H1 (cell line): Measurements from ENCODE around the gene TDRD5. TPM values are rescaled to one million over a fixed set of nuclear protein-coding genes. Genes with fewer than 3 reads are reported as not detected.
A peak's percentile ranks its signal among the peaks of the same experiment; 100 is the strongest.

ENCODE experiments used
- EZH2 ChIP-seq: fragments of 200-600 bp; sonication (generic); IDR thresholded peaks from 2 replicates; pipeline ENCODE4 v1.7.1; 2012; ENCODE audit warnings: low read depth, mild to moderate bottlenecking, moderate library complexity, low read length, inconsistent platforms; ENCODE audit not compliant: severe bottlenecking
- GABPA ChIP-seq: IDR thresholded peaks from 2 replicates; pipeline ENCODE4 v1.6.1; 2011; ENCODE audit warnings: mild to moderate bottlenecking, low read length, moderate library complexity, borderline replicate concordance; ENCODE audit not compliant: insufficient read depth
- RAD21 ChIP-seq, 2 experiments: IDR thresholded peaks in 1 of 2; conservative IDR thresholded peaks in 1 of 2; 2 replicates each; pipeline ENCODE4 v1.6.1; 2011; ENCODE audit warnings: low read depth in 2 of 2, low read length in 2 of 2, improper control_type of control experiment in 1 of 2, inconsistent platforms in 1 of 2, mild to moderate bottlenecking in 1 of 2, moderate library complexity in 1 of 2
- SUZ12 ChIP-seq: fragments of 200-600 bp; sonication (generic); IDR thresholded peaks from 2 replicates; pipeline ENCODE4 v1.6.1; 2012; ENCODE audit warnings: mild to moderate bottlenecking, inconsistent platforms, low read length, moderate library complexity, mixed read lengths
- polyA plus RNA-seq, 7 experiments: library from polyadenylated mRNA; depleted of rRNA in 3 of 7; stranded (reverse) in 5 of 7; unstranded in 2 of 7; fragments of >200 nt in 5 of 7; fragments of 200-250 nt in 2 of 7; gene quantifications; 1 replicate in 5 of 7; 2 replicates in 1 of 7; 4 replicates in 1 of 7; pipeline versions ENCODE4 v1.2.1 to v1.2.3, GENCODE V29; 2011 to 2013; ENCODE audit warnings: missing spikeins in 2 of 7, mixed read lengths in 2 of 7
- total RNA-seq: library from RNA; stranded (reverse); fragmentation: NEBNext Ultra II Directional; extraction: Animal tissue kit (Norgen Biotek cat#: 25700); gene quantifications from 2 replicates; pipeline ENCODE4 v1.2.1, GENCODE V29; 2021
- TF ChIP-seq, protein P1 (sequence below), 3 experiments: IDR thresholded peaks; 1 replicate in 2 of 3; 2 replicates in 1 of 3; pipeline versions ENCODE4 v1.5.1 to v1.6.1; 2011; ENCODE audit warnings: low read length in 3 of 3, mild to moderate bottlenecking in 3 of 3, inconsistent platforms in 2 of 3, low read depth in 1 of 3, moderate library complexity in 1 of 3; ENCODE audit not compliant: insufficient read depth in 1 of 3; ENCODE audit errors: control extremely low read depth in 1 of 3
- TF ChIP-seq, protein P2 (sequence below): IDR thresholded peaks from 2 replicates; pipeline ENCODE4 v1.6.1; 2012; ENCODE audit warnings: inconsistent platforms

Gene TDRD5
- total and polyA plus RNA-seq, 2 of the 8 experiments (the other 6 are each of a cell fraction or from before 2014, with no cell fraction given) = 0.53 to 1.4 TPM

DNA sequence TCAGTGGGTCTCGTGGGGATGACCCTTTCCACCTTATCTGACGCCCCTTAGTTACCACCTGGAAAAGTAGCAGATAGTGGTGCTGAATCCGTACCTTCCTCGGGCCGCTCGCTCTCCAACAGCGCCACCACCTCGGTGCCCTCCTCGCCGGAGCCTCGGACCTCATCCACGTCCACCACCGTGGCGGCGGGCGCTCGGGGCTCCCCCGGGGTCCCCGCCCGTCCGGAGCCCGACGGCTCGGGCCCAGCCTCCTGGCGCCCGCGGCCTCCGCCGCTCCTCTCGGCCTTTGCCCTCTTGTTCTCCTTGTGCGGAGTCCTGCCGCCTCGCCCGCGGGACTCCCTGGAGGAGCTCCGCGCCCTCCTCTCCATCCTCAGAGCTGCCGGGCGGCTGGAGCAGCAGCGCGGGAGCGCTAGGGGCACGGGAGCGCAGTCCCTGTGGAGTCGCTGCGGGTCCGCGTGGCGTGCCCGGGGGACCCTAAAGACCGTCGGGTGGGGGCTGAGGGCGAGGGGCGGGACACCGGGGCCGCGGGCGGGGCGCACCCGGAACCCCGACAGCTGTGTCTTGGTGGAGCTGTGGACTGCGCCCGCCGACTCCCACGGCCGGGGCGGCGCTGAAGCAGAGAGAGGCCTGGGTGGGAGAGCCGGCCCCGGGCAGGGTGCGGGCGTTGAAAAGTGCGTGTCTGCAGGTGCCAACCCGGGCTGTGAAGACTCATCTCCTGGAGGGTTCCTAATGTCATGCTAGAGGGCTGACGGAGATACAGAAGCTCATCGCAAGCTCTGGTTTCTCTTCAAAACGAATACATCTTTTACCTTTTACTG, 15.9 kb upstream of the TDRD5 start, which contains the start of gene NPHS2 (continued):
- TF ChIP-seq, protein P1, sequence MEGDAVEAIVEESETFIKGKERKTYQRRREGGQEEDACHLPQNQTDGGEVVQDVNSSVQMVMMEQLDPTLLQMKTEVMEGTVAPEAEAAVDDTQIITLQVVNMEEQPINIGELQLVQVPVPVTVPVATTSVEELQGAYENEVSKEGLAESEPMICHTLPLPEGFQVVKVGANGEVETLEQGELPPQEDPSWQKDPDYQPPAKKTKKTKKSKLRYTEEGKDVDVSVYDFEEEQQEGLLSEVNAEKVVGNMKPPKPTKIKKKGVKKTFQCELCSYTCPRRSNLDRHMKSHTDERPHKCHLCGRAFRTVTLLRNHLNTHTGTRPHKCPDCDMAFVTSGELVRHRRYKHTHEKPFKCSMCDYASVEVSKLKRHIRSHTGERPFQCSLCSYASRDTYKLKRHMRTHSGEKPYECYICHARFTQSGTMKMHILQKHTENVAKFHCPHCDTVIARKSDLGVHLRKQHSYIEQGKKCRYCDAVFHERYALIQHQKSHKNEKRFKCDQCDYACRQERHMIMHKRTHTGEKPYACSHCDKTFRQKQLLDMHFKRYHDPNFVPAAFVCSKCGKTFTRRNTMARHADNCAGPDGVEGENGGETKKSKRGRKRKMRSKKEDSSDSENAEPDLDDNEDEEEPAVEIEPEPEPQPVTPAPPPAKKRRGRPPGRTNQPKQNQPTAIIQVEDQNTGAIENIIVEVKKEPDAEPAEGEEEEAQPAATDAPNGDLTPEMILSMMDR (IDR thresholded peaks at IDR 0.05; ENCODE audit: control extremely low read depth in 1 of 3, insufficient read depth in 1 of 3, low read depth in 1 of 3, low read length in 3 of 3) = peak in 2 of 3 experiments; percentile 8 to 33; a peak in 2 of 4 replicates
- TF ChIP-seq RAD21 (IDR thresholded peaks at IDR 0.05 in 1 of 2, conservative IDR thresholded peaks at IDR 0.05 in 1 of 2; ENCODE audit: low read depth in 2 of 2, low read length in 2 of 2) = peak in 1 of 2 experiments; percentile 12; a peak in 1 of 4 replicates
- peak; percentile 82 for TF ChIP-seq EZH2
- TF ChIP-seq SUZ12 = peak; percentile 69
- TF ChIP-seq, protein P2, sequence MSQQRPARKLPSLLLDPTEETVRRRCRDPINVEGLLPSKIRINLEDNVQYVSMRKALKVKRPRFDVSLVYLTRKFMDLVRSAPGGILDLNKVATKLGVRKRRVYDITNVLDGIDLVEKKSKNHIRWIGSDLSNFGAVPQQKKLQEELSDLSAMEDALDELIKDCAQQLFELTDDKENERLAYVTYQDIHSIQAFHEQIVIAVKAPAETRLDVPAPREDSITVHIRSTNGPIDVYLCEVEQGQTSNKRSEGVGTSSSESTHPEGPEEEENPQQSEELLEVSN = no peak
- no peak for TF ChIP-seq GABPA
